CD4-positive, alpha-beta T cell treated with Interleukin-6 at 100 ng/mL for 8 hours (primary cell): ENCODE results near the gene EIF6.

Experiments used
- DNase-seq: peaks from one replicate; pipeline ENCODE4 v3.0.0-alpha.2; 2020; ENCODE audit warnings: mixed read lengths, low spot score

Gene EIF6

GRCh38 chr20:35293303-35294292 lies 9.0 kb upstream of the EIF6 start:
- DNase-seq, result no peak

DNA sequence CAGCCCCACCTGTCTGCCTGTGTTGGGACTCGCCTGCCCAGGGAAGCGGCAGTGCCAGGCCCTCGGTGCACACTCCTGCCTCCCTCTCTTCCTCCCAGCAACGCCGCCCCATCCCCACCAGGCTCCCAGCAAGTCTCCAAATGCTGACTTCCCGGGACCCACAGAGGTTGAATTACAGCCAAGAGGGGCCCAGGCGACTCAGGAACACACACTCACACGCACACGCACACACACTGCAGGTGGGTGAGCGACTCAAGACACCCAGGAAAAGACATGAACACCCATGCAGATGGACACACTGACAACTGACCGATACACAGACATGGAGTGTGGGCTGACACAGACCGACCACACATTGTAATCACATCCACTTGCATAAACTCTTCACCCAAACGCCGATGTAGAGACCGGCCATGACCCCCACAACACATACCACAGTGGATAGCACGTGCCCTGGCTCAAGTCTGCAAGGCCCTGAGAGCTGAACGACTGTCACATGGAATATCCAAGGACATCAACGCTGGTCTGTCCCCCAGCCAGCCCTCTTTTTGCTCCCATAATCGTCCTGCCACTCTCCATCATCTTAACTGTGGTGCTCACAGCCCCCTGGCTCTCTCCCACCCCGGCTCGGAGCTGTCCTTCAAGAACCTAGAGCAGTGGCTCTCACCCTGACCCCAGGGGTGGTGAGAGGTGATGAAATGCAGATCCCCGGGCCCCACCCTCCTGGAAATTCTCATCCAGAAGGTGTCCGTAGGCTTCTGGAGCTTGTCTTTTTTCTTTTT lies 8.1 kb upstream of the EIF6 start:
- DNase-seq, result no peak

GRCh38 chr20:35291654-35292503 lies 7.3 kb upstream of the EIF6 start, which contains the start of gene FAM83C:
TSS of gene FAM83C (minus strand) at chr20:35292425. CDS start at chr20:35292304, 121 bp downstream.
- DNase-seq, result no peak

GRCh38 chr20:35290887-35291417 lies 6.4 kb upstream of the EIF6 start:
- DNase-seq, result no peak

DNA sequence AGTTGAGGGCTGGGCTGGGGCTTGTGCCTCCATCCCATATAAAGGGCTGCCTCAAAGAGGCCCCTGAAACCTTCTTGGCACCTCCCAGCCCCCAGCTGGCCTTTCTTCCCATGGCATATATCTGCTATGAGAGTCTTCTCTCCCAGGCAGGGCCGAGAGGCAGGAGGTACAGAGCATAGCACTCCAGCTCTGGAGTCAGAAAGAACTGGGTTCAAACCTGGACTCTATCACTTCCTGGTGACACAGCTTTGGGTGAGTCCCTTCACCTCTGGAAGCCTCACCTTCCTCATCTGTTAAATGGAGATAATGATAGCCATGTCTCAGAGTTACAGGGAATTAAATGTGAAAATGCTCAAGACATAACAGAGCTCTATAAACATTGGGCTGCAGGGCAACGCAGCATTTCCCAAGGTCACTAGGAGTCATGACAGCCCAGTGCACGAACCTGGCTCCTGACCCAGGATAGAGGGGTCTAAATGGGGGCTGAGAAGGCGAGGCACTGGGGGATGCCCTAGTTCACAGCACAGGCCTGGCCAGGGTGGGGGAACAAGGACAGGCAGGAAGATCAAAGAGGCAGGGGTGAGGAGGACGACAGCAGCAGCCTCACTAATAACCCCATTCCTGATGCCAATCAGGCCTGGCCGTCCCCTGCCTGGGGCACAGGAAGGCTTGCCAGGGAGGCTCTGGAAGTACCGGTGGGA lies 5.8 kb upstream of the EIF6 start:
- no peak for DNase-seq

- DNase-seq, result no peak
Observed at GRCh38 chr20:35288325-35289060, 3.9 kb upstream of the EIF6 start.

- DNase-seq, result no peak
Observed at GRCh38 chr20:35287509-35288324, 3.1 kb upstream of the EIF6 start.

GRCh38 chr20:35286899-35287508 lies 2.4 kb upstream of the EIF6 start:
- no peak for DNase-seq

- DNase-seq, result no peak
Observed at GRCh38 chr20:35286077-35286898, 1.7 kb upstream of the EIF6 start.

- no peak for DNase-seq
Observed at GRCh38 chr20:35285806-35286076, 1.2 kb upstream of the EIF6 start.

- DNase-seq, result no peak
Observed at GRCh38 chr20:35284992-35285805, 627 bp upstream of the EIF6 start.

DNA sequence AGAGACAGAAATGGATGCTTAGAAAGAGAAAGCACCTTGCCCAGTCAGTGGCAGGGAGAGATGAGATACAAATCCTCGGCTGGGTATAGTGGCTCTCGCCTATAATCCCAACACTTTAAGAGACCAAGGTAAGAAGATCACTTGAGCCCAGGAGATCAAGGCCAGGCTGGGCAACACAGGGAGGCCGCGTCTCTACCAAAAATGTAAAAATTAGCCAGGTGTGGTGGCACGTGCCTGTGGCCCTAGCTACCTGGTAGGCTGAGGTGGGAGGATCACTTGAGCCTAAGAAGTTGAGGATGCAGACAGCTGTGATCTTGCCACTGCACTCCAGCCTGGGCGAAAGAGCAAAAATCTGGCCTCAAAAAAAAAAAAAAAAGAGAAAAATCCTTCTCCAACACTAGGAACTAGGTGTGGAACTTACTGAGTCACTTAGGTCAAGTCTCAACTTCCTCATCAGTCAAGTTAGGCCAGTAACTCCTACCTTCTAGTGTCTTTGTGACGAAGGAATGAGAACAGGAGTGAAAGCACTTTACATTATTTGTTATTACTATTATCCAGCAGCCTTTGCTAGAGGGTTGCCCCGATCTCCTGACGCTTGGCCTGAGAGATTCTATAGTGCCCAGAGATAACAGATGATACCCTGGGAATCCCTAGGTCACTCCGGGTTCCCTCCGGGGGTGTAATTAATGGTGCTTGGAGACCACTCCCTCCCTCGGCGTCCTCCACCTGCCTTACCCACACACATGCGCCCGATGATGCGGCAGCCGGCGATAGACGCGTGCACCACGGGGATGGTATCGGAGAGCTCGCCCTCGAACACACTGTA lies 918 bp downstream of the EIF6 start:
- no peak for DNase-seq

DNA sequence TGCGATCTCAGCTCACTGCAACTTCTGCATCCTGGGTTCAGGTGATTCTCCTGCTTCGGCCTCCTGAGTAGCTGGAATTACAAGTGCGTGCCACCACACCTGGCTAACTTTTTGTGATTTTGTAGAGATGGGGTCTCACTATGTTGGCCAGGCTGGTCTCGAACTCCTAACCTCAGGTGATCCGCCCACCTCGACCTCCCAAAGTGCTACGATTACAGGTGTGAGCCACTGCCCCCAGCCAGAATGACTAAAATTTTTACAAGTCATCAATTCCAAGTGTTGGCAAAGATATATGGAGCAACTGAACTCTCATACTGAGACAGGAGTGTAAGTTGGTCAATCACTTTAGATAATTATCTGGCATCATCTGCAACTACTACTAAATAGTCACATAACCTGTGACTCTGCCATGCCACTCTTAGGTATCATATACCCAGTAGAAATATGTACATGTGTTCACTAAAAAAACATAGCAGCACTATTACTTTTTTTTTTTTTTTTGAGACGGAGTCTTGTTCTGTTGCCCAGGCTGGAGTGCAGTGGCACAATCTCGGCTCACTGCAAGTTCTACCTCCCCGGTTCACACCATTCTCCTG lies 3.0 kb downstream of the EIF6 start:
- DNase-seq, result no peak

DNA sequence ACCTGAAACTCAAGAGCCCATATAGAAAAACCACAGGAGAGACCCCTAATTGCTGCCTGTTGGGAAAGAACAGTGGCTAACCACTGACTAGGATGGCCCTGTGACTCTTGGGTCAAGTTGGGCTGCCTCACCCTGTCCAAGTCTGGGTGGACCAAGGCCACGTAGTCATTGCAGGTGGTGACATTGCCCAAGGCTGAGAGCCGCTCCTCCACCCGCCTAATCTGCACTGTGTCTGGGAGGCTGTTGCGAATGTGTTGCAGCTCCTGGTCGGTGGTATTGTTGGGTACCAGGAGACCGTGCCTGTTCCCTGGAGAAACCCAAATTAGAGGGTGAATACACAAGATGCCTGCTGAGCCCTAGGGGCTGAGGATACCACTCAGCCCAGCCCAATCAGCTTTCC lies 4.0 kb downstream of the EIF6 start:
- DNase-seq, result no peak

DNA sequence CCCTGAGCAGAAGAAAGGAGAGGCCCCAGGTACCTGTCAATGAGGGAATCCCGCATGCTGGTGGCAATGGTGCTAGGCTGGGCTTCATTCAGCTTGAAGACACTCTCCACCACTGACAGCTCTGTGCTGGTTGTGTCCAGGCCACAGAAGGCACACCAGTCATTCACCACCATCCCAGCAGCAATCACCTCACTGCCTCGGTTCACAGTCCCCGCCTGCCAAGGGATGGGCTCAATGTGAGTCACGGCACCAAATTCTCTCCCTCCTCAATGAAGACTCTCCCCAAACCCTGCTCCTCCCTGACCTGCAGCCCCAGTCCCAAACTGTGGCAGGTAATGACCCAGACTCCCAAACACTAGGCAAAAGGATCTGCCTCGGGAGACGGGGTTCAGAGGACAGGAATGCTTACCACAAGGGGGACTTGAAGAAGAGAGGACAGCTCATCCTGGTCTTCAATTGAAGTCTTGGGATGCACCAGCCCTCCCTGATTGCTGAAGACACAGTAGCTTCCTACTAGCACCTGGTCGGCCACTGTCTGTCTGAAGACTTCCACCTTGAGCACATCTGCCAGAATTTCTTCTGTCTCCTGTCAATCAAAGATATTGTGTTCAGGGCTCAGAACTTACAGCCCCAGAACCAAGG lies 4.9 kb downstream of the EIF6 start:
- DNase-seq, result no peak

DNA sequence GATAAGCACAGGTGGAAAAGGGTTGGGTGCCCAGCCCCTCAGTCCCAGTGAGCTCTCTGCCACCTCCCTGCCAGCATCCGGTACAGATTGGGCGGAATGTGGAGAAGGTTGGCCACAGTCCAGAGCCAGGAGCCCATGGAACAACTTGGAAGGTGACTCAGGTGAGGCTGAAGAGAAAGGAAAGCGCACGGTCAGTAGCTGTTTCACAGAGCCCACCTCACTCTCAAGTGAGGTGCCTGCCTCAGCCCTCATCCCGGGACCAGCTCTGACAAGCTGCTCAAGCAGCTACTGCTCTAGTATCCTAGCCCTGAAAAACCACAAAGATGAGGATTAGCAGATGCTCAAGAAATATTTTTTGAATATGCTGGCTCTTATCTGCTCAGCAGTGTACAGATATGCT lies 5.5 kb downstream of the EIF6 start:
- no peak for DNase-seq
